Measurements from ENCODE around the gene TMEM238.

Gene TMEM238

GRCh38 chr19:55385724-55386492, 1.8 kb upstream of the TMEM238 start, which contains the start of gene RPL28:
RPL28 (plus strand) TSS chr19:55385932; CDS start chr19:55386358, 426 bp downstream.
- H3K9ac ChIP-seq (ENCODE audit: low read depth, low read length): peak within 1 kb of the TSS; percentile 100
- H3K36me3 ChIP-seq (ENCODE audit: insufficient read depth, low read depth, low read length): peaks cover 42% of the 10 kb centered on the region
- peaks cover 31% of the 10 kb centered on the region for H3K4me1 ChIP-seq (ENCODE audit: insufficient read depth, low read length)
- no peaks in the 10 kb centered on the region for H3K9me3 ChIP-seq (ENCODE audit: insufficient read depth, low read depth, low read length)
- peak within 1 kb of the TSS; percentile 99 for H3K4me3 ChIP-seq (ENCODE audit: low read length)
- peak within 1 kb of the TSS; percentile 87 for H3K27ac ChIP-seq (ENCODE audit: low read length)
- peaks cover 21% of the 10 kb centered on the region for H3K27me3 ChIP-seq (ENCODE audit: insufficient read depth, low read length)

- Histone ChIP-seq H3K9me3 (ENCODE audit: insufficient read depth, low read depth, low read length) (no peaks in the 10 kb centered on the region), H3K9ac (ENCODE audit: low read depth, low read length) (peak overlapping the region; percentile 100; the same call in 1 of the 2 replicates), H3K27me3 (ENCODE audit: insufficient read depth, low read length) (peaks cover 21% of the 10 kb centered on the region), H3K36me3 (ENCODE audit: insufficient read depth, low read depth, low read length) (peaks cover 38% of the 10 kb centered on the region), H3K27ac (ENCODE audit: low read length) (peak overlapping the region; percentile 71), H3K4me1 (ENCODE audit: insufficient read depth, low read length) (peaks cover 31% of the 10 kb centered on the region), H3K4me3 (ENCODE audit: low read length) (peak overlapping the region; percentile 99)
Measured at GRCh38 chr19:55384920-55385723, 1.0 kb upstream of the TMEM238 start.

GRCh38 chr19:55383279-55384130, 587 bp downstream of the TMEM238 start:
- H3K9ac ChIP-seq (ENCODE audit: low read depth, low read length): peak overlapping the region; percentile 66; the same call in 1 of the 2 replicates
- H3K36me3 ChIP-seq (ENCODE audit: insufficient read depth, low read depth, low read length): peaks cover 22% of the 10 kb centered on the region
- H3K4me1 ChIP-seq (ENCODE audit: insufficient read depth, low read length): peaks cover 21% of the 10 kb centered on the region
- no peaks in the 10 kb centered on the region for H3K9me3 ChIP-seq (ENCODE audit: insufficient read depth, low read depth, low read length)
- peak overlapping the region; percentile 99 for H3K4me3 ChIP-seq (ENCODE audit: low read length)
- no peak overlapping the region for H3K27ac ChIP-seq (ENCODE audit: low read length)
- peaks cover 36% of the 10 kb centered on the region for H3K27me3 ChIP-seq (ENCODE audit: insufficient read depth, low read length)

DNA sequence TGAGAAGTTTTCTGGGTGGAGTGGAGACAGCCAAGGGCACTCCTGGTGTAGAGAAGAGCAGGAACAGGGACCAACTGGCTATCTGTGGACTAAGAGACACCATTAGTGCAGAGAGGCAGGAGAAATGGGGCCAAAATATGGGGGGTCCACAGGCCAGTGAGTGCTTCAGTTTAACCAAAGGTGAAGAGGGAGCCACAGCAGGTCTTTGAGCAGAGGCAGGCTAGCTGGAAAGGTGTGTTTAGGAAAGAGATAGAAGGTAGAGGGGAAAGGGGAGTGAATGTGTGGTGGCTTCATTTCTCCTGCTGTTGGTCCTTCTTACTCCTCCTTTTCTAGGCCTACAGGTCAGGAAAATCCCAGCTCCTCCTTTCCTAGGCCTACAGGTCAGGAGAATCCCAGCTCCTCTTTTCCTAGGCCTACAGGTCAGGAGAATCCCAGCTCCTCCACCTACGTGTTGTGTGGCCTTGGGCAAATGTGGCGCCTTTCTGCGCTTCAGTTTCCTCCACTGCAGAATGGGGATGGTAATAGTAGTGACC, 1.5 kb downstream of the TMEM238 start:
- no peak overlapping the region for H3K9ac ChIP-seq (ENCODE audit: low read depth, low read length)
- H3K4me1 ChIP-seq (ENCODE audit: insufficient read depth, low read length): peaks cover 14% of the 10 kb centered on the region
- H3K36me3 ChIP-seq (ENCODE audit: insufficient read depth, low read depth, low read length): peaks cover 13% of the 10 kb centered on the region
- H3K9me3 ChIP-seq (ENCODE audit: insufficient read depth, low read depth, low read length): no peaks in the 10 kb centered on the region
- H3K27ac ChIP-seq (ENCODE audit: low read length): no peak overlapping the region
- peak overlapping the region; percentile 68; the same call in 1 of the 2 replicates for H3K4me3 ChIP-seq (ENCODE audit: low read length)
- H3K27me3 ChIP-seq (ENCODE audit: insufficient read depth, low read length): peaks cover 45% of the 10 kb centered on the region

GRCh38 chr19:55382013-55382412, 2.1 kb downstream of the TMEM238 start:
- no peak overlapping the region for H3K27ac ChIP-seq (ENCODE audit: low read length)
- H3K9ac ChIP-seq (ENCODE audit: low read depth, low read length): no peak overlapping the region
- H3K27me3 ChIP-seq (ENCODE audit: insufficient read depth, low read length): peaks cover 51% of the 10 kb centered on the region
- no peak overlapping the region for H3K4me3 ChIP-seq (ENCODE audit: low read length)
- peaks cover 8% of the 10 kb centered on the region for H3K4me1 ChIP-seq (ENCODE audit: insufficient read depth, low read length)
- H3K36me3 ChIP-seq (ENCODE audit: insufficient read depth, low read depth, low read length): peaks cover 7% of the 10 kb centered on the region
- H3K9me3 ChIP-seq (ENCODE audit: insufficient read depth, low read depth, low read length): no peaks in the 10 kb centered on the region

GRCh38 chr19:55379174-55379573, 4.9 kb downstream of the TMEM238 start:
- Histone ChIP-seq H3K9ac (ENCODE audit: low read depth, low read length) (no peak overlapping the region), H3K36me3 (ENCODE audit: insufficient read depth, low read depth, low read length) (no peaks in the 10 kb centered on the region), H3K4me1 (ENCODE audit: insufficient read depth, low read length) (peaks cover 13% of the 10 kb centered on the region; the same call in 1 of the 2 replicates), H3K27ac (ENCODE audit: low read length) (no peak overlapping the region), H3K4me3 (ENCODE audit: low read length) (no peak overlapping the region), H3K27me3 (ENCODE audit: insufficient read depth, low read length) (peaks cover 75% of the 10 kb centered on the region), H3K9me3 (ENCODE audit: insufficient read depth, low read depth, low read length) (no peaks in the 10 kb centered on the region)

GRCh38 chr19:55377356-55378131, 6.5 kb downstream of the TMEM238 start:
- Histone ChIP-seq H3K9ac (ENCODE audit: low read depth, low read length) (peak overlapping the region; percentile 37; the same call in 1 of the 2 replicates), H3K9me3 (ENCODE audit: insufficient read depth, low read depth, low read length) (no peaks in the 10 kb centered on the region), H3K27me3 (ENCODE audit: insufficient read depth, low read length) (peaks cover 82% of the 10 kb centered on the region), H3K4me3 (ENCODE audit: low read length) (peak overlapping the region; percentile 60), H3K4me1 (ENCODE audit: insufficient read depth, low read length) (peaks cover 20% of the 10 kb centered on the region), H3K36me3 (ENCODE audit: insufficient read depth, low read depth, low read length) (no peaks in the 10 kb centered on the region), H3K27ac (ENCODE audit: low read length) (no peak overlapping the region)

DNA sequence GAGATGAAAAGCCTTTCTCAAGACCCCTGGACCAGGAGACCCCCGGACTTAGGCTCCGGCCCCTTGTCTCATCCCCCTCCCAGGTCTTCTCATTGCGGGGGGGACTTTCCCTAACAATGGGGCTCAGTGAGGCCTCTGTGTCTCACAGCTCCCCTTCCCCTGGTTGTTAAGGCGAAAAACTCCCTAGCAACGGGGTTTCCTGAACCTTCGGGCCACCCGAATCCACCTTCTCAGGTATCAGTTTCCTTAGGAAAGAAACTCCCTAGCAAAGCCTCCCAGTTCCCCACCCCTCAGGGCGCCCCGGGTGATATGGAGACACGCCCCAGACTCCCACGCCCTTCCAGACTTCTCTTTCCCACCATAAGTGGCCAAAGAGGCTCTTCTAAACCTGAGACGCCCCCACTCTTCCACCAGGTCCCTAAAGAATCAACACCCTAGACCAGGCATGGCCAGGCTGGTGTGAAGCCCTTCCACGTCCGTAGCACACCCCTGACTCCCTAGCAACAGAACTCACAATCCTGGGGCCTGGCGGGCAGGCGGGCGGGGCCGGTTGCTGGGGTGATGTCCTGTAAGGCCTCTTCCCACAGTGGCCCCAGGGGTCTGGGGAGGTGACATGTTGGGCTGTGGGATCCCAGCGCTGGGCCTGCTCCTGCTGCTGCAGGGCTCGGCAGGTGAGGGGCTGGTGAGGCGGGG, 7.7 kb downstream of the TMEM238 start, which contains the start of gene TMEM190:
Gene TMEM190 (plus strand): TSS at position 586 of the 693 bp plus-strand sequence. CDS start 28 bp downstream, at position 614.
- peaks cover 20% of the 10 kb centered on the region for H3K4me1 ChIP-seq (ENCODE audit: insufficient read depth, low read length)
- H3K9ac ChIP-seq (ENCODE audit: low read depth, low read length): peak within 1 kb of the TSS; percentile 37; the same call in 1 of the 2 replicates
- H3K4me3 ChIP-seq (ENCODE audit: low read length): peak within 1 kb of the TSS; percentile 60
- H3K9me3 ChIP-seq (ENCODE audit: insufficient read depth, low read depth, low read length): no peaks in the 10 kb centered on the region
- H3K27me3 ChIP-seq (ENCODE audit: insufficient read depth, low read length): peaks cover 82% of the 10 kb centered on the region
- no peaks in the 10 kb centered on the region for H3K36me3 ChIP-seq (ENCODE audit: insufficient read depth, low read depth, low read length)
- H3K27ac ChIP-seq (ENCODE audit: low read length): no peak within 1 kb of the TSS

- Histone ChIP-seq H3K27ac (ENCODE audit: low read length) (no peak overlapping the region), H3K27me3 (ENCODE audit: insufficient read depth, low read length) (peaks cover 91% of the 10 kb centered on the region), H3K4me3 (ENCODE audit: low read length) (no peak overlapping the region; the same call in 1 of the 2 replicates), H3K9ac (ENCODE audit: low read depth, low read length) (no peak overlapping the region), H3K9me3 (ENCODE audit: insufficient read depth, low read depth, low read length) (no peaks in the 10 kb centered on the region), H3K36me3 (ENCODE audit: insufficient read depth, low read depth, low read length) (no peaks in the 10 kb centered on the region), H3K4me1 (ENCODE audit: insufficient read depth, low read length) (peaks cover 24% of the 10 kb centered on the region)
Measured at GRCh38 chr19:55373993-55374757, 9.9 kb downstream of the TMEM238 start.

Measured in iPS-20b (cell line).